ENCODE data around the gene CATSPER4. TPM values are rescaled to one million over a fixed set of nuclear protein-coding genes. Genes with fewer than 3 reads are reported as not detected.

The CATSPER4 gene
- total RNA-seq, 2 experiments from 2014 or later, result not detected

GRCh38 chr1:26182383-26182696 is 8.1 kb upstream of the CATSPER4 start:
- H3K4me1 Mint-ChIP-seq (ENCODE audit: low read depth), result peaks cover 5% of the 10 kb centered on the region
- no peak overlapping the region for H3K4me3 Mint-ChIP-seq
- H3K27me3 Mint-ChIP-seq, result no peaks in the 10 kb centered on the region
- H3K9me3 Mint-ChIP-seq, result no peaks in the 10 kb centered on the region
- no peak overlapping the region for H3K27ac Mint-ChIP-seq
- ChIA-PET CTCF (no interaction called here), POLR2A (no interaction called here)
- DNase-seq, result no peak
- intact Hi-C loops (cut with micrococcal nuclease), result no loop called here
- H3K36me3 Mint-ChIP-seq, result no peaks in the 10 kb centered on the region

GRCh38 chr1:26184086-26184485 is 6.3 kb upstream of the CATSPER4 start:
- no peaks in the 10 kb centered on the region for H3K27me3 Mint-ChIP-seq
- ChIA-PET CTCF (no interaction called here), POLR2A (no interaction called here)
- peaks cover 5% of the 10 kb centered on the region for H3K4me1 Mint-ChIP-seq (ENCODE audit: low read depth)
- DNase-seq, result no peak
- H3K36me3 Mint-ChIP-seq, result no peaks in the 10 kb centered on the region
- no peaks in the 10 kb centered on the region for H3K9me3 Mint-ChIP-seq
- no peak overlapping the region for H3K4me3 Mint-ChIP-seq
- H3K27ac Mint-ChIP-seq, result no peak overlapping the region
- intact Hi-C loops (cut with micrococcal nuclease), result no loop called here

GRCh38 chr1:26184883-26185282 is 5.5 kb upstream of the CATSPER4 start:
- CTCF ChIA-PET, result no interaction called here

GRCh38 chr1:26187882-26188281 is 2.5 kb upstream of the CATSPER4 start:
- H3K27me3 Mint-ChIP-seq, result no peaks in the 10 kb centered on the region
- no peaks in the 10 kb centered on the region for H3K9me3 Mint-ChIP-seq
- H3K4me1 Mint-ChIP-seq (ENCODE audit: low read depth), result peaks cover 7% of the 10 kb centered on the region
- no peak for DNase-seq
- ChIA-PET CTCF (interaction anchor here (1.3 kb wide), 1 partner anchor 26 kb away, joined by 3 read pairs; no protein-coding TSS in a partner anchor), POLR2A (no interaction called here)
- intact Hi-C loops (cut with micrococcal nuclease), result no loop called here
- no peaks in the 10 kb centered on the region for H3K36me3 Mint-ChIP-seq
- no peak overlapping the region for H3K27ac Mint-ChIP-seq
- no peak overlapping the region for H3K4me3 Mint-ChIP-seq

More at GRCh38 chr1:26184883-26185282, 5.5 kb upstream of the CATSPER4 start:
- no peak overlapping the region for H3K4me3 Mint-ChIP-seq
- no peaks in the 10 kb centered on the region for H3K36me3 Mint-ChIP-seq
- no peak for DNase-seq
- intact Hi-C loops (cut with micrococcal nuclease), result no loop called here
- H3K4me1 Mint-ChIP-seq (ENCODE audit: low read depth), result peaks cover 5% of the 10 kb centered on the region
- POLR2A ChIA-PET, result no interaction called here
- no peaks in the 10 kb centered on the region for H3K9me3 Mint-ChIP-seq
- no peak overlapping the region for H3K27ac Mint-ChIP-seq
- no peaks in the 10 kb centered on the region for H3K27me3 Mint-ChIP-seq

- no peak for DNase-seq
Measured at GRCh38 chr1:26188477-26188876, 1.9 kb upstream of the CATSPER4 start.

GRCh38 chr1:26189331-26189730 is 1.1 kb upstream of the CATSPER4 start:
- ChIA-PET POLR2A (no interaction called here), CTCF (interaction anchor here (1.0 to 2.1 kb wide), 5 partner anchors 20 to 133 kb away, joined by 3 to 7 read pairs (median 3); partner anchors contain the start of genes CEP85 and ZNF593)
- Mint-ChIP-seq H3K4me3 (no peak overlapping the region), H3K36me3 (no peaks in the 10 kb centered on the region), H3K27ac (no peak overlapping the region), H3K27me3 (no peaks in the 10 kb centered on the region), H3K4me1 (ENCODE audit: low read depth) (peaks cover 10% of the 10 kb centered on the region), H3K9me3 (no peaks in the 10 kb centered on the region)
- no peak for DNase-seq
- intact Hi-C loops (cut with micrococcal nuclease), result no loop called here

More at GRCh38 chr1:26188477-26188876, 1.9 kb upstream of the CATSPER4 start:
- POLR2A ChIA-PET, result no interaction called here
- H3K4me1 Mint-ChIP-seq (ENCODE audit: low read depth), result peaks cover 7% of the 10 kb centered on the region
- no peak overlapping the region for H3K4me3 Mint-ChIP-seq
- no peaks in the 10 kb centered on the region for H3K36me3 Mint-ChIP-seq
- no peak overlapping the region for H3K27ac Mint-ChIP-seq
- H3K27me3 Mint-ChIP-seq, result no peaks in the 10 kb centered on the region
- CTCF ChIA-PET, result interaction anchor here (1.0 to 2.1 kb wide), 4 partner anchors 19 to 45 kb away, joined by 3 to 7 read pairs (median 4); partner anchors contain the start of genes CEP85 and ZNF593
- intact Hi-C loops (cut with micrococcal nuclease), result no loop called here
- no peaks in the 10 kb centered on the region for H3K9me3 Mint-ChIP-seq

- H3K36me3 Mint-ChIP-seq, result no peaks in the 10 kb centered on the region
- no peak for DNase-seq
- ChIA-PET POLR2A (no interaction called here), CTCF (interaction anchor here (1.0 to 2.1 kb wide), 4 partner anchors 20 to 132 kb away, joined by 3 to 7 read pairs (median 4); partner anchors contain the start of genes CEP85 and ZNF593)
- no peaks in the 10 kb centered on the region for H3K9me3 Mint-ChIP-seq
- intact Hi-C loops (cut with micrococcal nuclease), result no loop called here
- peaks cover 10% of the 10 kb centered on the region for H3K4me1 Mint-ChIP-seq (ENCODE audit: low read depth)
- H3K4me3 Mint-ChIP-seq, result no peak overlapping the region
- H3K27me3 Mint-ChIP-seq, result no peaks in the 10 kb centered on the region
- H3K27ac Mint-ChIP-seq, result no peak overlapping the region
Measured at GRCh38 chr1:26189751-26190275, 589 bp upstream of the CATSPER4 start.

- ChIA-PET POLR2A (no interaction called here), CTCF (interaction anchor here (0.8 to 2.4 kb wide), 2 partner anchors 43 to 130 kb away, joined by 3 to 10 read pairs; partner anchors contain the start of gene CEP85)
- no peaks in the 10 kb centered on the region for H3K36me3 Mint-ChIP-seq
- H3K9me3 Mint-ChIP-seq, result no peaks in the 10 kb centered on the region
- no peak overlapping the region for H3K27ac Mint-ChIP-seq
- H3K27me3 Mint-ChIP-seq, result no peaks in the 10 kb centered on the region
- intact Hi-C loops (cut with micrococcal nuclease), result no loop called here
- peaks cover 10% of the 10 kb centered on the region for H3K4me1 Mint-ChIP-seq (ENCODE audit: low read depth)
- peak; percentile 41 for DNase-seq
- H3K4me3 Mint-ChIP-seq, result no peak overlapping the region
Measured at GRCh38 chr1:26191739-26192138, 1.3 kb downstream of the CATSPER4 start.

GRCh38 chr1:26195805-26196204 is 5.4 kb downstream of the CATSPER4 start:
- POLR2A ChIA-PET, result no interaction called here
- Mint-ChIP-seq H3K27me3 (no peaks in the 10 kb centered on the region), H3K4me1 (ENCODE audit: low read depth) (peaks cover 16% of the 10 kb centered on the region), H3K27ac (no peak overlapping the region), H3K36me3 (no peaks in the 10 kb centered on the region), H3K4me3 (no peak overlapping the region), H3K9me3 (no peaks in the 10 kb centered on the region)
- no peak for DNase-seq
- CTCF ChIA-PET, result interaction anchor here (1.7 kb wide), 1 partner anchor 38 kb away, joined by 7 read pairs; the partner anchor contains the start of gene CEP85
- intact Hi-C loops (cut with micrococcal nuclease), result no loop called here

GRCh38 chr1:26197301-26197700 is 6.9 kb downstream of the CATSPER4 start:
- H3K9me3 Mint-ChIP-seq, result no peaks in the 10 kb centered on the region
- peaks cover 24% of the 10 kb centered on the region for H3K4me1 Mint-ChIP-seq (ENCODE audit: low read depth)
- no peaks in the 10 kb centered on the region for H3K36me3 Mint-ChIP-seq
- H3K27me3 Mint-ChIP-seq, result no peaks in the 10 kb centered on the region
- POLR2A ChIA-PET, result no interaction called here
- intact Hi-C loops (cut with micrococcal nuclease), result no loop called here
- DNase-seq, result no peak
- CTCF ChIA-PET, result interaction anchor here (1.7 kb wide), 1 partner anchor 36 kb away, joined by 7 read pairs; the partner anchor contains the start of gene CEP85
- H3K27ac Mint-ChIP-seq, result no peak overlapping the region
- no peak overlapping the region for H3K4me3 Mint-ChIP-seq

- intact Hi-C loops (cut with micrococcal nuclease), result no loop called here
- Mint-ChIP-seq H3K36me3 (no peaks in the 10 kb centered on the region), H3K4me3 (no peak overlapping the region), H3K9me3 (no peaks in the 10 kb centered on the region), H3K27ac (no peak overlapping the region), H3K4me1 (ENCODE audit: low read depth) (peaks cover 28% of the 10 kb centered on the region), H3K27me3 (no peaks in the 10 kb centered on the region)
- DNase-seq, result no peak
- ChIA-PET CTCF (interaction anchor here (1.3 to 1.7 kb wide), 2 partner anchors 37 to 53 kb away, joined by 3 read pairs; no protein-coding TSS in a partner anchor), POLR2A (no interaction called here)
Measured at GRCh38 chr1:26197813-26198212, 7.4 kb downstream of the CATSPER4 start.

GRCh38 chr1:26200413-26200812 is 10.0 kb downstream of the CATSPER4 start:
- Mint-ChIP-seq H3K9me3 (no peaks in the 10 kb centered on the region), H3K27ac (no peak overlapping the region), H3K4me1 (ENCODE audit: low read depth) (peaks cover 32% of the 10 kb centered on the region), H3K4me3 (no peak overlapping the region), H3K27me3 (no peaks in the 10 kb centered on the region), H3K36me3 (no peaks in the 10 kb centered on the region)
- POLR2A ChIA-PET, result no interaction called here
- CTCF ChIA-PET, result interaction anchor here (1.2 kb wide), 1 partner anchor 31 kb away, joined by 5 read pairs; the partner anchor contains the start of gene ZNF593
- DNase-seq, result no peak
- intact Hi-C loops (cut with micrococcal nuclease), result no loop called here
